Omental fat pad (tissue), 4 donors: ENCODE results near the gene FGD1. TPM values are rescaled to one million over a fixed set of nuclear protein-coding genes. Genes with fewer than 3 reads are reported as not detected.

ENCODE experiments used
- ATAC-seq: fragments of 150-250 bp; one replicate; pipeline ENCODE4 v1.9.1; 2016; ENCODE audit warnings: mild to moderate bottlenecking, moderate library complexity; ENCODE audit not compliant: low FRiP score
- DNase-seq: peaks from one replicate; pipeline ENCODE4 v3.0.0-alpha.2; 2019; ENCODE audit warnings: low spot score
- CTCF ChIP-seq, 3 donors: fragments of 450-650 bp; IDR thresholded peaks; one replicate each; pipeline ENCODE4 v1.5.1; 2016 to 2017; ENCODE audit warnings: antibody characterized with exemption in 3 of 3, mild to moderate bottlenecking in 3 of 3, moderate library complexity in 2 of 3
- total RNA-seq, 4 donors: library from RNA; depleted of rRNA; stranded (reverse); fragments of >200 nt; gene quantifications; one replicate each; pipeline ENCODE4 v1.1.0, GENCODE V29; 2016

Gene FGD1
- total RNA-seq, 4 donors from 2014 or later = 2.0 to 3.0 (median 2.2) TPM

- no peak for DNase-seq
- TF ChIP-seq CTCF (IDR thresholded peaks at IDR 0.05) = no peak
- no peak for ATAC-seq
Measured at GRCh38 chrX:54435121-54435520, 60.9 kb downstream of the FGD1 start.

DNA sequence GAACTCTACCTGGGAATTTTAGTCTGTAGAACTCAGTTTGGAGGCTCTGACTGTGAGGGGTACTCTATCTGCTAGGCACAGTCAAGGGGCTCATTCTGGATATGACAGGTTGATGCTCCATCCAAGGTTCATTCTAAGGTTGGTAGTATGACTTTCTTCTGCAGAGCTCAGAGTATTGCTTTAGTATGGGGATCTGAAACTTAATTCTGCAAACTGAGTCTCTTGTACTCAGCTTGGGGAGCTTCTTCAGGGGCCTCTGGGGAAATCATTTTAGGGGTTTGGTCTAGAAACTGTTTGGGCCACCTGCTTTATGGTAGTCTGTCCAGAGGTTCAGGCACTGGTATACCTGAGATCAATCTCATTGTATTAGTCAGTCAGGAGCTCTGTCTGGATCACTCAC lies 65.5 kb downstream of the FGD1 start:
- TF ChIP-seq CTCF (IDR thresholded peaks at IDR 0.05) = no peak
- ATAC-seq = no peak
- no peak for DNase-seq

- ATAC-seq (no peak), DNase-seq (no peak)
- no peak for TF ChIP-seq CTCF (IDR thresholded peaks at IDR 0.05)
Measured at GRCh38 chrX:54427837-54428424, 68.1 kb downstream of the FGD1 start.

DNA sequence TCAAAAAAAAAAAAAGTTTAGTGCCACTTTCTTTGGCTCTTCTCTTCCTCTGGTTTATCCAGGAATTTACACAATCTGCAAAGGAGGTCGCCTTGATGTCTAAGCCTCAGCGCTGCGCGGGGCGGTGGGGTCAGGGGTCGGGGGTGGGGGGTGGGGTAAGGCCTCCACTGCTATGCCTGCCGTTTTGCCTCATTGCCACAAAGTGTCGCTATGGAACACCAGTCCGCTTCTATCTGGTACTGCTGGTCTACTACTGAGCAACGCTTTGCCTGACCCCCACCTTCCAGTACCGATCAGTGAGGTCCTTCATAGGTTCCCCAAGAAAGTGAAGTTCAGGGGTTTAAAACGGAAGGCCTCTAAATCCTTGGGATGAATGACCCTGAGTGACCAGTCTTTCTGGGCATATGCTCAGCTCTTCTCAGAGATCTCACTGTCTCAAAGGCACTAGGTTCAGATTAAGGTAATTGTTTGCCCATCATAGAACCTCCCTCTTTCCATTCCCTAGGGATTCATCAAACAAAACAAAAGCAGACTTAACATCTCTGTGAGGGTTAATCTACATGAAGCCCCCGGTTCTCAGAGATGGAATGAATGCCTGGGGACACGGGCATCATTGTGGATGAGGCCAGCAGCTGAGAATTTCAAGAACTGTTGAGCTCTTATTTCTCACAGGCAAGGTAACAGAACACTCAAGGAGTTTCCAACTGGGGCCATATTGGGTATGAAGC lies 72.7 kb downstream of the FGD1 start:
- DNase-seq (no peak), ATAC-seq (no peak)
- TF ChIP-seq CTCF (IDR thresholded peaks at IDR 0.05) = no peak

DNA sequence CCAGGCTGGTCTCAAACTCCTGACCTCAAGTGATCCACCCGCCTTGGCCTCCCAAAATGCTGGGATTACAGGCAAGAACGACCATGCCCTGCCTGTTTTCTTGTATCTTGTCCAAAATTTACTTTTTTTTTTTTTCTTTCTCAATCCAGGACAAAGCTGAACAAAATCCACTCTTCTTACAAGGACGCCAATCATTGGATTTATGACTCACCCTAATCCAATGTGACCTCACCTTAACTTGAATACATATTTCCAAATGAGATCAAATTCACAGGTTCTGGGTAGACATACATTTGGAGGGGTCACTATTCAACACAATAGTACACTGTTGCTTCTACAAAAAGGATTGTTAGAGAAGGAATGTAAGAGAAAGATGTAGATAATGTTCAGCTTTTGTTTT lies 73.9 kb downstream of the FGD1 start:
- no peak for ATAC-seq
- DNase-seq = no peak
- no peak for TF ChIP-seq CTCF (IDR thresholded peaks at IDR 0.05)

DNA sequence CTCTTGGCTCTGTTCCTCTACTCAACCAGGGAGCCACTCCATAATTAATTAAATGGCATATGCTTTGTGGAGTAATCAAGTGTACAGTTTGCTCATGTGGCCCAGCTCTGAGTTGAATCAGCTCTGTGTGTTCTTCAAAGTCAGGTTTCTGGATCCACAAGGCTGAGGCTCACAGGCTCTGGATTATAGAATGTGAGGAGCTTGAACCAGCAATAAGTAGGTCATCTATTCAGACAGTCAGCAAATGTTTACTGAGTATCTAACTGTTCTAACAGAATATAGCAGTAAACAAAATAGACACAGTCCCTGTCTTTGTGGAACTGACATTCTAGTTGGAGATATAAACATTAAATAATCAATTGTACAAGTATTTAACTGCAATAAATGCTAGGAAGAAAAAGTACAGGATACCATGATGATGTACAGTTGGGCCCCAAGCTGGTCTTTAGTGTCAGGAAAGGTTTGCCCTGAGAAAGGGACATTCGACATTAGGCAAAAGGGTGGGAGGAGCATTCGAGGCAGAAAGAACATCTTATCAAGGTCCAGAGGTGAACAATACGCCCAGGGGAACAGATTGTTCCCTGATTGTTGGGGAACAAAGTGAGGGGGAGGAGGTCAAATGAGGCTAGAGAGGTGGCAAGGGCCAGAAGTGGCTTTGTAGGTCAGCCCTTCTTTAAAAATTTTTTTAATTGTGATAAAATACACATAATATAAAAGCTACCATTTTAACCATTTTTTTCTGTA lies 76.3 kb downstream of the FGD1 start:
- no peak for TF ChIP-seq CTCF (IDR thresholded peaks at IDR 0.05)
- ATAC-seq (no peak), DNase-seq (no peak)
